ENCODE measurements around the gene CLPSL1.
A peak's percentile ranks its signal among the peaks of the same experiment; 100 is the strongest.

The CLPSL1 gene

DNA sequence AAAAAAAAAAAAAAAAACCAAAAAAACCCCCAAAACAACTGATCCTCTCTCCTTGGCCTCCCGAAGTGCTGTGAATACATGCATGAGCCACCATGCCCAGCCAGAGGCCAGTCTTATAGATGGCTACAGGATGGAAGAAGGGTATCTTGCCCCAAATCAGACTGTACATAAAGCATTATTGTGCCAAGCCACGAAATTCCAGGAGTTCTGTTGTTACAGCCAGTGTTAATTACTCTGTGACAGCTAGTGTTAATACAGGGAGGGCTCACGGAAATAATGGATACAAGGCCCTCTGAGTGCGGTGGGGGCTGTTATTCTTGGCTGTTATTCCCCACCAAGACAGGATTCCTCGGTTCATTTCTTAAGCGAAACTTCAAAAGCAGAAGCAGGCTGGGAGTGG, 5.8 kb upstream of the CLPSL1 start:
- Histone ChIP-seq H3K79me2 (ENCODE audit: insufficient read depth, low read length) (no peaks in the 10 kb centered on the region), H3K9me3 (ENCODE audit: low read length) (no peaks in the 10 kb centered on the region), H3K36me3 (ENCODE audit: insufficient read depth, low read length) (no peaks in the 10 kb centered on the region), H3K4me1 (ENCODE audit: insufficient read depth, low read length, severe bottlenecking) (peaks cover 18% of the 10 kb centered on the region), H3K27me3 (ENCODE audit: insufficient read depth, low read length) (no peaks in the 10 kb centered on the region), H3K9me2 (ENCODE audit: low read depth, low read length) (no peaks in the 10 kb centered on the region), H3K4me2 (ENCODE audit: low read length) (no peak overlapping the region), H3K27ac (ENCODE audit: low read depth, low read length, poor library complexity, severe bottlenecking) (no peak overlapping the region), H3K4me3 (ENCODE audit: low read depth, low read length, poor library complexity, severe bottlenecking) (no peak overlapping the region), H2AFZ (ENCODE audit: low read length) (no peak overlapping the region), H4K20me1 (ENCODE audit: insufficient read depth, low read length) (no peaks in the 10 kb centered on the region), H3K9ac (ENCODE audit: low read length) (no peak overlapping the region), H3F3A (ENCODE audit: insufficient read depth, low read length) (no peaks in the 10 kb centered on the region)
- TF ChIP-seq CTCF (IDR thresholded peaks at IDR 0.05; ENCODE audit: low read length) = no peak
- no peak for TF ChIP-seq EZH2 (IDR thresholded peaks at IDR 0.05; ENCODE audit: borderline replicate concordance, low read length)

DNA sequence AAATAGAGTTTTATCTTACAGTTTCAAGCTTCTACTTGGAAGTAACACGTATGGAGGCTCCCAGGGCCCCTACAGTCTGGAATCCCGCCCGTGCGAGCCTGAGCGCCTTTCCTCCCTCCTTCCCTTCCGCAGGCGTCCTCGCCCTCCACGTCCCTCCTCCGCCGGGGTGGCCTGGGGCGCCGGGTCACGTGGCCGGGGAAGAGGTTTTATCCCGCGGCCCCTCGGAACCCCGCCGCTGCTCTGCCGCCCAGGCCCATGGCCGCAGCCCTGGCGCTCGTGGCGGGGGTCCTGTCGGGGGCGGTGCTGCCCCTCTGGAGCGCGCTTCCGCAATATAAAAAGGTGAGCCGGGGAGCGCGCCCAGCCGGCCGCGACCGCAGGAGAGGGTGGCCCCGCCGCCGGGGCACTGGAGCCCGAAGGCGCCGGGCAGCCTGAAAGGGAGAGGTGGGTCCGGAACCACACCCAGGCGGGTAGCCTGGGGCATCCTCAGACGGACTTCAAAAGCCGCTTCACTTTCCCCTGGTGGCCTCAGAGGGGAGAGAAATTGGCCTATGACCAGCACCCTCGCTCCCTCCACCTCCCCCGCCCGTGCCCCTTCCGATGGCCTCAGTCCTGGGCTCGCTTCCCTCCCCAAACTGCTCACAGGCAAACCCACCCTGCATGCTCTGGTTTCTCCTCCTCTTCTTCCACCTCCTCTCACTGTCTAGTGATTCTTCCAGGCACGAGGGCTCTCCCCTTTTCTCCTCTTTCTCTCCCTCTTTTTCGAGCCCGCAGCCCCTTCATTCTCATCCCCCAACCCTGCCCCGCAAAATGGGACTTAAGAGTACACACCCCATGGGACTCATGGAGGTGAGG, 4.2 kb upstream of the CLPSL1 start, which contains the start of gene CLPSL2:
Gene CLPSL2 (plus strand): TSS at position 235 of the 852 bp plus-strand sequence. CDS start 21 bp downstream, at position 256.
- no peaks in the 10 kb centered on the region for H3K27me3 ChIP-seq (ENCODE audit: insufficient read depth, low read length)
- H4K20me1 ChIP-seq (ENCODE audit: insufficient read depth, low read length) = no peaks in the 10 kb centered on the region
- H3K9me2 ChIP-seq (ENCODE audit: low read depth, low read length) = no peaks in the 10 kb centered on the region
- H3K79me2 ChIP-seq (ENCODE audit: insufficient read depth, low read length) = no peaks in the 10 kb centered on the region
- H3F3A ChIP-seq (ENCODE audit: insufficient read depth, low read length) = no peaks in the 10 kb centered on the region
- no peaks in the 10 kb centered on the region for H3K36me3 ChIP-seq (ENCODE audit: insufficient read depth, low read length)
- H3K9ac ChIP-seq (ENCODE audit: low read length) = no peak within 1 kb of the TSS
- peak within 1 kb of the TSS; percentile 52 for H3K4me3 ChIP-seq (ENCODE audit: low read depth, low read length, poor library complexity, severe bottlenecking)
- H3K27ac ChIP-seq (ENCODE audit: low read depth, low read length, poor library complexity, severe bottlenecking) = no peak within 1 kb of the TSS
- no peaks in the 10 kb centered on the region for H3K9me3 ChIP-seq (ENCODE audit: low read length)
- peaks cover 8% of the 10 kb centered on the region for H3K4me1 ChIP-seq (ENCODE audit: insufficient read depth, low read length, severe bottlenecking)
- peak within 1 kb of the TSS; percentile 60 for H3K4me2 ChIP-seq (ENCODE audit: low read length)
- no peak within 1 kb of the TSS for H2AFZ ChIP-seq (ENCODE audit: low read length)
- TF ChIP-seq EZH2 (IDR thresholded peaks at IDR 0.05; ENCODE audit: borderline replicate concordance, low read length) = no peak
- no peak for TF ChIP-seq CTCF (IDR thresholded peaks at IDR 0.05; ENCODE audit: low read length)

GRCh38 chr6:35777356-35778102, 3.3 kb upstream of the CLPSL1 start:
- Histone ChIP-seq H3K27ac (ENCODE audit: low read depth, low read length, poor library complexity, severe bottlenecking) (no peak overlapping the region), H3K4me2 (ENCODE audit: low read length) (no peak overlapping the region)

More at GRCh38 chr6:35777356-35778102, 3.3 kb upstream of the CLPSL1 start:
- Histone ChIP-seq H3K9ac (ENCODE audit: low read length) (no peak overlapping the region), H3K9me2 (ENCODE audit: low read depth, low read length) (no peaks in the 10 kb centered on the region), H3K4me3 (ENCODE audit: low read depth, low read length, poor library complexity, severe bottlenecking) (no peak overlapping the region), H3K36me3 (ENCODE audit: insufficient read depth, low read length) (no peaks in the 10 kb centered on the region), H3K79me2 (ENCODE audit: insufficient read depth, low read length) (no peaks in the 10 kb centered on the region), H3K27me3 (ENCODE audit: insufficient read depth, low read length) (no peaks in the 10 kb centered on the region), H3K4me1 (ENCODE audit: insufficient read depth, low read length, severe bottlenecking) (peaks cover 8% of the 10 kb centered on the region), H2AFZ (ENCODE audit: low read length) (no peak overlapping the region), H3F3A (ENCODE audit: insufficient read depth, low read length) (no peaks in the 10 kb centered on the region), H4K20me1 (ENCODE audit: insufficient read depth, low read length) (no peaks in the 10 kb centered on the region), H3K9me3 (ENCODE audit: low read length) (no peaks in the 10 kb centered on the region)
- TF ChIP-seq EZH2 (IDR thresholded peaks at IDR 0.05; ENCODE audit: borderline replicate concordance, low read length) = no peak
- no peak for TF ChIP-seq CTCF (IDR thresholded peaks at IDR 0.05; ENCODE audit: low read length)

Data from OCI-LY1 (cell line).